MM.1S (cell line): ENCODE data around the gene TMEM178B.

Experiments used
- DNase-seq: peaks from one replicate; pipeline ENCODE4 v3.0.0-alpha.2; 2015
- H2AFZ ChIP-seq: fragments of 300-600 bp; sonication (generic); 2 replicates; pipeline ENCODE4 v1.6.0; 2016; ENCODE audit warnings: antibody characterized with exemption, low read length
- H3F3A ChIP-seq: fragments of 300-600 bp; sonication (generic); 2 replicates; pipeline ENCODE4 v1.6.1; 2016; ENCODE audit warnings: mild to moderate bottlenecking, antibody characterized with exemption, low read length, moderate library complexity, mixed read lengths; ENCODE audit not compliant: insufficient read depth
- H3K27ac ChIP-seq: fragments of 300-600 bp; sonication (generic); 2 replicates; pipeline ENCODE4 v1.5.1; 2016; ENCODE audit warnings: mild to moderate bottlenecking, low read length
- H3K27me3 ChIP-seq: fragments of 300-600 bp; sonication (generic); replicated peaks from 2 replicates; pipeline ENCODE4 v1.6.0; 2016; ENCODE audit warnings: low read length; ENCODE audit not compliant: insufficient read depth
- H3K36me3 ChIP-seq: fragments of 300-600 bp; sonication (generic); replicated peaks from 2 replicates; pipeline ENCODE4 v1.6.1; 2016; ENCODE audit warnings: mild to moderate bottlenecking, low read length, mixed read lengths; ENCODE audit not compliant: insufficient read depth
- H3K4me1 ChIP-seq: fragments of 300-600 bp; sonication (generic); 2 replicates; pipeline ENCODE4 v1.6.1; 2016; ENCODE audit warnings: low read length, mixed read lengths
- H3K4me2 ChIP-seq: fragments of 300-600 bp; sonication (generic); 2 replicates; pipeline ENCODE4 v1.6.0; 2016; ENCODE audit warnings: low read depth, low read length
- H3K4me3 ChIP-seq: fragments of 300-600 bp; sonication (generic); 2 replicates; pipeline ENCODE4 v1.5.1; 2016; ENCODE audit warnings: low read length, mixed read lengths
- H3K79me2 ChIP-seq: fragments of 300-600 bp; sonication (generic); 2 replicates; pipeline ENCODE4 v1.6.1; 2016; ENCODE audit warnings: mixed run types, low read length, mixed read lengths
- H3K9ac ChIP-seq: fragments of 300-600 bp; sonication (generic); 2 replicates; pipeline ENCODE4 v1.6.1; 2016; ENCODE audit warnings: low read length, mixed read lengths
- H3K9me2 ChIP-seq: fragments of 300-600 bp; sonication (generic); replicated peaks from 2 replicates; pipeline ENCODE4 v1.6.1; 2016; ENCODE audit warnings: mild to moderate bottlenecking, low read length, mixed read lengths; ENCODE audit not compliant: insufficient read depth
- H3K9me3 ChIP-seq: fragments of 300-600 bp; sonication (generic); replicated peaks from 2 replicates; pipeline ENCODE4 v1.6.1; 2016; ENCODE audit warnings: mild to moderate bottlenecking, low read length, mixed read lengths; ENCODE audit not compliant: insufficient read depth
- H4K20me1 ChIP-seq: fragments of 300-600 bp; sonication (generic); 2 replicates; pipeline ENCODE4 v1.6.1; 2016; ENCODE audit warnings: mild to moderate bottlenecking, low read length, moderate library complexity, mixed read lengths; ENCODE audit not compliant: insufficient read depth
- CTCF ChIP-seq: fragments of 300-600 bp; sonication (generic); IDR thresholded peaks from 2 replicates; pipeline ENCODE4 v1.5.1; 2016; ENCODE audit warnings: antibody characterized with exemption, low read length, mixed read lengths
- EZH2 ChIP-seq: fragments of 300-600 bp; sonication (generic); optimal IDR thresholded peaks from 2 replicates; pipeline ENCODE3; 2017; ENCODE audit warnings: low read depth, mild to moderate bottlenecking, antibody characterized with exemption, low read length, mixed read lengths
- EZH2phosphoT487 ChIP-seq: fragments of 300-600 bp; sonication (generic); IDR thresholded peaks from 2 replicates; pipeline ENCODE4 v1.6.1; 2018; ENCODE audit warnings: antibody characterized with exemption, low read length

Gene TMEM178B

GRCh38 chr7:141133646-141134045 lies 59.8 kb downstream of the TMEM178B start:
- no peaks in the 10 kb centered on the region for H3K9me3 ChIP-seq
- H3F3A ChIP-seq, result no peaks in the 10 kb centered on the region
- H3K9me2 ChIP-seq, result no peaks in the 10 kb centered on the region
- H2AFZ ChIP-seq, result no peak overlapping the region
- no peaks in the 10 kb centered on the region for H4K20me1 ChIP-seq
- no peak overlapping the region for H3K9ac ChIP-seq
- H3K4me3 ChIP-seq, result no peak overlapping the region
- H3K4me1 ChIP-seq, result no peaks in the 10 kb centered on the region
- DNase-seq, result no peak
- no peaks in the 10 kb centered on the region for H3K27me3 ChIP-seq
- H3K4me2 ChIP-seq, result no peak overlapping the region
- no peak overlapping the region for H3K27ac ChIP-seq
- no peaks in the 10 kb centered on the region for H3K36me3 ChIP-seq
- H3K79me2 ChIP-seq, result no peaks in the 10 kb centered on the region
- no peak for TF ChIP-seq EZH2phosphoT487
- no peak for TF ChIP-seq EZH2
- no peak for TF ChIP-seq CTCF

- H3K9me2 ChIP-seq, result no peaks in the 10 kb centered on the region
- H3K9ac ChIP-seq, result no peak overlapping the region
- H3K4me3 ChIP-seq, result no peak overlapping the region
- H3F3A ChIP-seq, result no peaks in the 10 kb centered on the region
- H3K27ac ChIP-seq, result no peak overlapping the region
- H3K36me3 ChIP-seq, result no peaks in the 10 kb centered on the region
- H3K79me2 ChIP-seq, result peaks cover 8% of the 10 kb centered on the region; the same call in 1 of the 2 replicates
- H3K4me1 ChIP-seq, result no peaks in the 10 kb centered on the region
- H3K4me2 ChIP-seq, result no peak overlapping the region
- DNase-seq, result no peak
- H3K27me3 ChIP-seq, result no peaks in the 10 kb centered on the region
- no peak overlapping the region for H2AFZ ChIP-seq
- no peaks in the 10 kb centered on the region for H3K9me3 ChIP-seq
- TF ChIP-seq CTCF (no peak), EZH2phosphoT487 (no peak), EZH2 (no peak)
- no peaks in the 10 kb centered on the region for H4K20me1 ChIP-seq
These were observed 68.2 kb downstream of the TMEM178B start for GRCh38 chr7:141142058-141142457.

- Histone ChIP-seq H4K20me1 (no peaks in the 10 kb centered on the region), H3K4me2 (no peak overlapping the region), H3K4me1 (no peaks in the 10 kb centered on the region)
These were observed 71.2 kb downstream of the TMEM178B start for GRCh38 chr7:141144921-141145629.

GRCh38 chr7:141145630-141145982 lies 71.7 kb downstream of the TMEM178B start:
- Histone ChIP-seq H3K79me2 (peaks cover 9% of the 10 kb centered on the region; the same call in 1 of the 2 replicates), H3K9me2 (no peaks in the 10 kb centered on the region), H3K9me3 (no peaks in the 10 kb centered on the region), H3K27me3 (no peaks in the 10 kb centered on the region), H3F3A (no peaks in the 10 kb centered on the region), H3K27ac (no peak overlapping the region), H3K4me3 (no peak overlapping the region), H3K4me2 (no peak overlapping the region), H3K9ac (no peak overlapping the region), H2AFZ (no peak overlapping the region), H3K4me1 (no peaks in the 10 kb centered on the region), H3K36me3 (no peaks in the 10 kb centered on the region), H4K20me1 (no peaks in the 10 kb centered on the region)
- TF ChIP-seq EZH2phosphoT487 (no peak), EZH2 (no peak), CTCF (no peak)
- DNase-seq, result no peak

More at GRCh38 chr7:141144921-141145629, 71.2 kb downstream of the TMEM178B start:
- Histone ChIP-seq H3K79me2 (peaks cover 8% of the 10 kb centered on the region; the same call in 1 of the 2 replicates), H3K9me2 (no peaks in the 10 kb centered on the region), H3K4me3 (no peak overlapping the region), H3K9ac (no peak overlapping the region), H3K27me3 (no peaks in the 10 kb centered on the region), H3K36me3 (no peaks in the 10 kb centered on the region), H3K9me3 (no peaks in the 10 kb centered on the region), H3K27ac (no peak overlapping the region), H3F3A (no peaks in the 10 kb centered on the region), H2AFZ (no peak overlapping the region)
- no peak for TF ChIP-seq EZH2phosphoT487
- no peak for DNase-seq
